NCI-H146 (cell line): ENCODE measurements around the gene LBH.

ENCODE experiments used
- DNase-seq: peaks from one replicate; lab custom pipeline; 2025; lab: John Stamatoyannopoulos, UW

Gene LBH

GRCh38 chr2:30235859-30236535, 4.7 kb downstream of the LBH start:
- DNase-seq, result no peak

- no peak for DNase-seq
Measured at GRCh38 chr2:30236591-30237238, 5.4 kb downstream of the LBH start.

- no peak for DNase-seq
Measured at GRCh38 chr2:30237239-30237965, 6.1 kb downstream of the LBH start.

GRCh38 chr2:30237966-30238800, 6.8 kb downstream of the LBH start:
- DNase-seq, result no peak

GRCh38 chr2:30239308-30239985, 8.1 kb downstream of the LBH start:
- peak; percentile 43 for DNase-seq

GRCh38 chr2:30239986-30240752, 8.8 kb downstream of the LBH start:
- no peak for DNase-seq

- no peak for DNase-seq
Measured at GRCh38 chr2:30243231-30243630, 11.9 kb downstream of the LBH start.

- DNase-seq, result no peak
Measured at GRCh38 chr2:30245364-30245763, 14.0 kb downstream of the LBH start.

GRCh38 chr2:30248791-30249190, 17.5 kb downstream of the LBH start:
- DNase-seq, result no peak

- DNase-seq, result no peak
Measured at GRCh38 chr2:30249354-30249753, 18.0 kb downstream of the LBH start.

- DNase-seq, result no peak
Measured at GRCh38 chr2:30250421-30250820, 19.1 kb downstream of the LBH start.

GRCh38 chr2:30252723-30253701, 21.7 kb downstream of the LBH start:
- no peak for DNase-seq

- no peak for DNase-seq
Measured at GRCh38 chr2:30253873-30254684, 22.7 kb downstream of the LBH start.

GRCh38 chr2:30254685-30255001, 23.3 kb downstream of the LBH start:
- DNase-seq, result no peak

- DNase-seq, result no peak
Measured at GRCh38 chr2:30255026-30255425, 23.7 kb downstream of the LBH start.

GRCh38 chr2:30255466-30256408, 24.4 kb downstream of the LBH start:
- DNase-seq, result peak; percentile 8

GRCh38 chr2:30257266-30258214, 26.2 kb downstream of the LBH start:
- no peak for DNase-seq
